A673 (cell line): ENCODE data around the gene PSTK. TPM values are rescaled to one million over a fixed set of nuclear protein-coding genes. Genes with fewer than 3 reads are reported as not detected.

Source experiments
- BruUV-seq: library from RNA; stranded (reverse); fragments of 400-500 nt; replicated peaks from 2 replicates; lab custom pipeline; 2021; lab: Mats Ljungman, UMichigan
- CTCF ChIA-PET: fragments of 300-600 bp; sonication (Branson Sonifier 250); formaldehyde crosslinking; loops from one replicate; lab custom pipeline; 2022; ENCODE audit warnings: antibody characterized with exemption; lab: Charles Lee
- POLR2A ChIA-PET: fragments of 300-600 bp; sonication (Branson Sonifier 250); formaldehyde crosslinking; loops from one replicate; lab custom pipeline; 2022; ENCODE audit warnings: antibody characterized with exemption; ENCODE audit not compliant: low non-redundant PET; lab: Charles Lee
- DNase-seq: peaks from one replicate; pipeline ENCODE4 v3.0.0-alpha.2; 2015; ENCODE audit warnings: low spot score
- H3K27ac ChIP-seq: fragments of 200-600 bp; sonication (generic); 2 replicates; pipeline ENCODE4 v1.5.1; 2016; ENCODE audit warnings: mixed run types, low read depth, mild to moderate bottlenecking, mixed read lengths, antibody characterized with exemption, low read length; ENCODE audit not compliant: poor library complexity, severe bottlenecking
- H3K27me3 ChIP-seq: fragments of 200-600 bp; sonication (generic); replicated peaks from 2 replicates; pipeline ENCODE4 v1.6.1; 2017; ENCODE audit warnings: mixed run types, low read depth, mild to moderate bottlenecking, mixed read lengths, antibody characterized with exemption, low read length; ENCODE audit not compliant: insufficient read depth, poor library complexity
- H3K36me3 ChIP-seq: fragments of 200-600 bp; sonication (generic); 2 replicates; pipeline ENCODE4 v1.6.1; 2016; ENCODE audit warnings: mixed run types, mild to moderate bottlenecking, mixed read lengths, antibody characterized with exemption, low read length; ENCODE audit not compliant: insufficient read depth, poor library complexity, severe bottlenecking
- H3K4me1 ChIP-seq: fragments of 200-600 bp; sonication (generic); 2 replicates; pipeline ENCODE4 v1.6.1; 2017; ENCODE audit warnings: mixed run types, mild to moderate bottlenecking, mixed read lengths, antibody characterized with exemption, low read length; ENCODE audit not compliant: insufficient read depth, poor library complexity, severe bottlenecking
- H3K4me3 ChIP-seq: fragments of 200-600 bp; sonication (generic); 2 replicates; pipeline ENCODE4 v1.5.1; 2016; ENCODE audit warnings: low read depth, mixed run types, mild to moderate bottlenecking, mixed read lengths, low read length; ENCODE audit not compliant: poor library complexity, severe bottlenecking
- H3K9me3 ChIP-seq: fragments of 200-600 bp; sonication (generic); 2 replicates; pipeline ENCODE4 v1.6.1; 2016; ENCODE audit warnings: mixed run types, low read depth, mild to moderate bottlenecking, mixed read lengths, antibody characterized with exemption, low read length; ENCODE audit not compliant: poor library complexity, severe bottlenecking
- CTCF ChIP-seq: fragments of 300-800, 200-600 bp; sonication (generic); conservative IDR thresholded peaks from 2 replicates; pipeline ENCODE4 v1.5.1; 2017; ENCODE audit warnings: low read depth, mild to moderate bottlenecking, antibody characterized with exemption, low read length, moderate library complexity, mixed read lengths
- EZH2 ChIP-seq: fragments of 200-600 bp; sonication (generic); IDR thresholded peaks from 2 replicates; pipeline ENCODE4 v1.6.1; 2017; ENCODE audit warnings: borderline replicate concordance, low read depth, mild to moderate bottlenecking, mixed read lengths, antibody characterized with exemption, low read length; ENCODE audit not compliant: poor library complexity, severe bottlenecking
- intact Hi-C: fragments of 100-400 bp; cut with micrococcal nuclease; formaldehyde crosslinking; loops from one replicate; pipeline ENCODE4 v1.10.0; 2022; ENCODE audit not compliant: unreplicated experiment
- total RNA-seq: library from RNA; stranded (reverse); gene quantifications from 2 replicates; pipeline ENCODE4 v1.2.3, GENCODE V29; 2021

PSTK gene
- total RNA-seq, 1 experiment from 2014 or later = 5.7 TPM

GRCh38 chr10:122984708-122985107 lies 4.5 kb downstream of the PSTK start:
- CTCF ChIA-PET = no interaction called here
- H3K4me1 ChIP-seq = peaks cover 4% of the 10 kb centered on the region
- no peaks in the 10 kb centered on the region for H3K9me3 ChIP-seq
- no peak for TF ChIP-seq CTCF
- no peak for TF ChIP-seq EZH2
- no peak overlapping the region for H3K27ac ChIP-seq
- intact Hi-C loops = no loop called here
- no TSS peak for BruUV-seq
- no peak overlapping the region for H3K4me3 ChIP-seq
- H3K27me3 ChIP-seq = no peaks in the 10 kb centered on the region
- no peak for DNase-seq
- no peaks in the 10 kb centered on the region for H3K36me3 ChIP-seq
- POLR2A ChIA-PET = no interaction called here

GRCh38 chr10:122986335-122986734 lies 6.1 kb downstream of the PSTK start:
- CTCF ChIA-PET = no interaction called here
- H3K9me3 ChIP-seq = no peaks in the 10 kb centered on the region
- H3K27me3 ChIP-seq = no peaks in the 10 kb centered on the region
- no peak for DNase-seq
- POLR2A ChIA-PET = no interaction called here
- intact Hi-C loops = no loop called here
- TF ChIP-seq CTCF (no peak), EZH2 (no peak)
- H3K27ac ChIP-seq = no peak overlapping the region
- no peak overlapping the region for H3K4me3 ChIP-seq
- no TSS peak for BruUV-seq
- H3K4me1 ChIP-seq = peaks cover 1% of the 10 kb centered on the region
- no peaks in the 10 kb centered on the region for H3K36me3 ChIP-seq

GRCh38 chr10:122988501-122988900 lies 8.3 kb downstream of the PSTK start:
- no TSS peak for BruUV-seq
- ChIA-PET CTCF (no interaction called here), POLR2A (no interaction called here)

More at GRCh38 chr10:122988501-122988900, 8.3 kb downstream of the PSTK start:
- Histone ChIP-seq H3K27ac (no peak overlapping the region), H3K36me3 (no peaks in the 10 kb centered on the region), H3K4me3 (no peak overlapping the region), H3K4me1 (no peaks in the 10 kb centered on the region), H3K9me3 (no peaks in the 10 kb centered on the region), H3K27me3 (no peaks in the 10 kb centered on the region)
- TF ChIP-seq CTCF = no peak
- TF ChIP-seq EZH2 = no peak
- peak; percentile 9 for DNase-seq
- intact Hi-C loops = no loop called here
